ENCODE data around the gene ZNF711. TPM values are rescaled to one million over a fixed set of nuclear protein-coding genes. Genes with fewer than 3 reads are reported as not detected.
"Not testable (repeated sequence)": the region's sequence is repeated elsewhere in the genome, so short reads cannot be mapped to it uniquely, and the experiment has no call there.

ZNF711 gene
- total RNA-seq, 1 donor from 2014 or later = 25.7 TPM

- H3K9me3 Mint-ChIP-seq = no peaks in the 10 kb centered on the region
- DNase-seq (ENCODE audit: extremely low spot score, unreplicated experiment) = no peak
- H3K27me3 Mint-ChIP-seq = no peaks in the 10 kb centered on the region
- H3K4me1 Mint-ChIP-seq (ENCODE audit: unreplicated experiment) = no peaks in the 10 kb centered on the region
- no peaks in the 10 kb centered on the region for H3K36me3 Mint-ChIP-seq
- no peak overlapping the region for H3K4me3 Mint-ChIP-seq
- H3K27ac Mint-ChIP-seq = no peak overlapping the region
- TF ChIP-seq CTCF (conservative IDR thresholded peaks at IDR 0.05) = no peak
Observed at GRCh38 chrX:85303544-85303943, 59.8 kb downstream of the ZNF711 start.

GRCh38 chrX:85309717-85310116 is 65.9 kb downstream of the ZNF711 start:
- Mint-ChIP-seq H3K36me3 (no peaks in the 10 kb centered on the region), H3K9me3 (no peaks in the 10 kb centered on the region), H3K27me3 (no peaks in the 10 kb centered on the region), H3K4me3 (no peak overlapping the region), H3K27ac (no peak overlapping the region), H3K4me1 (ENCODE audit: unreplicated experiment) (no peaks in the 10 kb centered on the region)
- DNase-seq (ENCODE audit: extremely low spot score, unreplicated experiment) = no peak
- TF ChIP-seq CTCF (conservative IDR thresholded peaks at IDR 0.05) = peak; percentile 24

GRCh38 chrX:85311348-85311747 is 67.6 kb downstream of the ZNF711 start:
- H3K4me1 Mint-ChIP-seq (ENCODE audit: unreplicated experiment); H3K27me3 Mint-ChIP-seq; H3K36me3 Mint-ChIP-seq; DNase-seq (ENCODE audit: extremely low spot score, unreplicated experiment); H3K4me3 Mint-ChIP-seq; H3K27ac Mint-ChIP-seq; H3K9me3 Mint-ChIP-seq: not testable (repeated sequence)

Other genes with a start within 250 kb of the ZNF711 start
- gene APOOL, start 240.1 kb upstream of the ZNF711 start, total RNA-seq (ENCODE audit: low replicate concordance) = 20.5 and 26.3 TPM in 2 replicates
- 0.07 and 0.31 TPM in 2 replicates for gene SATL1, start 212 bp upstream of the ZNF711 start, total RNA-seq (ENCODE audit: low replicate concordance)
- gene POF1B, start 135.7 kb downstream of the ZNF711 start, total RNA-seq (ENCODE audit: low replicate concordance) = 19.7 and 33.5 TPM in 2 replicates

All from type B pancreatic cell (in vitro differentiated cells).